ENCODE data around the gene TMEM132E. TPM values are rescaled to one million over a fixed set of nuclear protein-coding genes. Genes with fewer than 3 reads are reported as not detected.

Gene TMEM132E
- total and polyA plus RNA-seq, 2 of the 8 experiments (the other 6 are each of a cell fraction or from before 2014, with no cell fraction given): 0.45 to 0.60 TPM

DNA sequence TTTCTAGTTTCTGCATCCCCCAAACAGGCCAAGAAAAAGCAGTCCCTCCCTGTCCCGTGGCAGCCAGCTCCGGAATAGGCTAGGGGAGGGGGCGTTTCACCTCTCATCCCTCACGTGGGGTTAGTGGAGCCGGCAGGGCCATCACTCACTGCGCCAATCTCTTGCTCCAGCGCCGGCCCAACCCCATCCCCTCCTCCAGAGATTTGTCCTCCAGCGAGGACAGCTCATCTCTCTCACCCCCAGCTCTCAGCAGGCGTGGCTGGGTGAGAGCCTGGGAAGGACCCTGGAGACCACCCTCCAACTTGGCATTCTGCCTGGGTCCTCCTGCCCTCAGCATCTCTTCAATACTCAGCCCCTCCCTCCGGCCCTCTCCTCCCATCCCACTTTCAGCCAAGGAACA, 74.1 kb downstream of the TMEM132E start:
- H3K23ac ChIP-seq (ENCODE audit: insufficient read length): no peak overlapping the region
- no peaks in the 10 kb centered on the region for H3K9me3 ChIP-seq (ENCODE audit: insufficient read depth in 2 of 2, low read depth in 1 of 2, low read length in 1 of 2)
- no peak overlapping the region for H2BK15ac ChIP-seq (ENCODE audit: low read length)
- H3K56ac ChIP-seq (replicated peaks; ENCODE audit: insufficient read length, low read depth, low read length): no peak overlapping the region
- H3K9ac ChIP-seq (replicated peaks in 1 of 4; ENCODE audit: extremely low read depth in 1 of 4, low read depth in 3 of 4, low read length in 3 of 4): no peak overlapping the region
- H3K4ac ChIP-seq (replicated peaks; ENCODE audit: insufficient read length, low read depth, low read length): no peak overlapping the region
- H2BK120ac ChIP-seq (replicated peaks; ENCODE audit: low read depth, low read length): no peak overlapping the region
- H3K4me3 ChIP-seq (ENCODE audit: extremely low read depth in 1 of 4, insufficient read depth in 2 of 4, low read depth in 3 of 4, low read length in 4 of 4): no peak overlapping the region
- H2AFZ ChIP-seq (ENCODE audit: low read length): no peak overlapping the region
- no peaks in the 10 kb centered on the region for H3K36me3 ChIP-seq (ENCODE audit: control insufficient read depth in 2 of 4, insufficient read depth in 4 of 4, low read length in 3 of 4)
- TF ChIP-seq POLR2AphosphoS5 (IDR thresholded peaks at IDR 0.05; ENCODE audit: low read depth, low read length) (no peak), PHF8 (conservative IDR thresholded peaks at IDR 0.05; ENCODE audit: low read depth, low read length) (no peak), CHD1 (IDR thresholded peaks at IDR 0.05; ENCODE audit: low read depth, low read length) (no peak), NRF1 (IDR thresholded peaks at IDR 0.05; ENCODE audit: low read depth, low read length) (no peak), EZH2 (IDR thresholded peaks at IDR 0.05; ENCODE audit: low read depth, low read length, severe bottlenecking) (no peak)
- no peak overlapping the region for H3K14ac ChIP-seq (ENCODE audit: insufficient read length)
- no peak overlapping the region for H2BK5ac ChIP-seq (ENCODE audit: low read depth, low read length)
- no peaks in the 10 kb centered on the region for H3K23me2 ChIP-seq (ENCODE audit: low read depth, low read length)
- no peak overlapping the region for H3K18ac ChIP-seq (ENCODE audit: extremely low read depth, low read length)
- FAIRE-seq (no peak), DNase-seq (ENCODE audit: low read depth in 1 of 2, low spot score in 2 of 2) (no peak)
- no peak overlapping the region for H2AK5ac ChIP-seq (ENCODE audit: low read depth, low read length)
- no peak overlapping the region for H2BK20ac ChIP-seq (ENCODE audit: low read length)
- no peaks in the 10 kb centered on the region for H3K27me3 ChIP-seq (replicated peaks in 1 of 4; ENCODE audit: control insufficient read depth in 3 of 4, extremely low read depth in 1 of 4, insufficient read depth in 3 of 4, low read length in 3 of 4)
- H2BK12ac ChIP-seq (ENCODE audit: low read depth, low read length): no peak overlapping the region
- no peak overlapping the region for H4K91ac ChIP-seq (replicated peaks; ENCODE audit: insufficient read length, low read length)
- no peak overlapping the region; the same call in 1 of the 2 replicates for H4K8ac ChIP-seq (ENCODE audit: extremely low read depth, insufficient read depth, low read length)
- no peaks in the 10 kb centered on the region for H3K79me2 ChIP-seq (ENCODE audit: control insufficient read depth in 1 of 2, insufficient read depth in 2 of 2, low read length in 2 of 2)
- H4K5ac ChIP-seq (ENCODE audit: insufficient read length, low read depth, low read length): no peak overlapping the region
- no peak overlapping the region for H3K4me2 ChIP-seq (ENCODE audit: insufficient read depth in 1 of 2, low read depth in 2 of 2, low read length in 2 of 2)
- H4K20me1 ChIP-seq (replicated peaks in 1 of 2; ENCODE audit: control insufficient read depth in 1 of 2, insufficient read depth in 2 of 2, low read length in 2 of 2): no peaks in the 10 kb centered on the region
- ChIA-PET POLR2A (ENCODE audit: partially characterized antibody) (no interaction called here), CTCF (ENCODE audit: partially characterized antibody) (interaction anchor here (1.1 to 2.0 kb wide), 4 partner anchors 13 to 111 kb away, joined by 3 to 5 read pairs (median 4); no protein-coding TSS in a partner anchor)
- WGBS, 2 experiments (ENCODE audit: extremely low coverage in 1 of 2, insufficient coverage in 1 of 2, insufficient read length in 1 of 2, insufficient replicate concordance in 2 of 2, low coverage in 1 of 2, low lambda C conversion rate in 2 of 2, missing lambda C conversion rate in 1 of 2): 74% methylated on average over 9 of the region's 11 CpGs; no CpG with 5 or more reads in 1 of the 2 experiments
- no peaks in the 10 kb centered on the region for H3K79me1 ChIP-seq (ENCODE audit: low read depth, low read length)
- no peak overlapping the region for H3K27ac ChIP-seq (ENCODE audit: low read depth, low read length)
- H3K4me1 ChIP-seq (replicated peaks in 1 of 4; ENCODE audit: control insufficient read depth in 3 of 4, insufficient read depth in 4 of 4, low read length in 3 of 4): no peaks in the 10 kb centered on the region; a peak in 1 of 7 replicates

All from H1 (cell line).